Esophagus muscularis mucosa (tissue), 3 donors: ENCODE results near the gene NRG2.

Experiments
- CTCF ChIP-seq, 3 experiments: fragments of 200-600 bp in 2 of 3; fragments of 450-650 bp in 1 of 3; sonication (generic) in 2 of 3; IDR thresholded peaks; one replicate each; pipeline ENCODE4 v1.5.1; 2017 to 2019; ENCODE audit warnings: antibody characterized with exemption in 3 of 3, mild to moderate bottlenecking in 2 of 3, moderate library complexity in 1 of 3
- POLR2A ChIP-seq: fragments of 450-650 bp; IDR thresholded peaks from one replicate; pipeline ENCODE4 v1.6.1; 2017; ENCODE audit warnings: antibody characterized with exemption, moderate library complexity, mild to moderate bottlenecking, low read depth

GRCh38 chr5:139951983-139952382, 91.1 kb downstream of the NRG2 start:
- no peak for TF ChIP-seq CTCF (IDR thresholded peaks at IDR 0.05)
- no peak for TF ChIP-seq POLR2A
